Measurements from ENCODE around the gene IL20.

IL20 gene

DNA sequence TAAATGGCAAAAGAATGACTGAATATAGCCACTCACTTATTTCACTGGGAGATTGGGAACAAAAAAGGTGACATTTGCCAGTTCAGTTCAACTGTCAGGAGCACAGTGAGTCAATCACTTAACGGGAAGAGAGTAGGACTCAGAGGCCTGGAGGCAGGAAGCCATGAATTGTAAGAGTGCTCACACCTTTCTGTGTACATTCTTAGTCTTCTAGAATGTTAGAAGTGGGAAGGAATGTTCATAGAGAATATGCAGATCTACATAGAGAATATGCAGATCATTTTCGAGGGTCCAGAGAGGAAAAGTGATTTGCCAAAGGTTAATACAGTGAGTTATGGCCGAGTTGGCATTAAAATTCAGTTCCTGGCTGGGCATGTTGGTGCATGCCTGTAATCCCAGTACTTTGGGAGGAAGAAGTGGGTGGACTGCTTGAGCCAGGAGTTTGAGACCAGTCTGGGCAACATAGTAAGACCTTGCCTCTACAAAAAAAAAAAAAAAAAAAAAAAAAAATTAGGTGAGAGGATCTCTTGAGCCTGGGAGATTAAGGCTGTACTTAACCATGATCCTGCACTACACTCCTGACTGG lies 8.3 kb downstream of the IL20 start:
- POLR2A ChIA-PET = no interaction called here
- Histone ChIP-seq H3K36me3 (ENCODE audit: control insufficient read depth in 2 of 2, insufficient read depth in 1 of 2, low read length in 2 of 2) (no peaks in the 10 kb centered on the region), H3K9me3 (ENCODE audit: control insufficient read depth, insufficient read depth, low read depth, low read length) (no peaks in the 10 kb centered on the region), H3K27ac (ENCODE audit: extremely low read depth, low read depth, low read length) (no peak overlapping the region), H3K4me1 (ENCODE audit: control insufficient read depth, insufficient read depth, low read length) (no peaks in the 10 kb centered on the region), H3K4me3 (ENCODE audit: low read depth, low read length) (no peak overlapping the region)
- no peak for TF ChIP-seq ZNF530 (tag by site-specific recombination; IDR thresholded peaks at IDR 0.05; ENCODE audit: low read depth)
- TF ChIP-seq AEBP2 (tag by site-specific recombination; IDR thresholded peaks at IDR 0.05; ENCODE audit: borderline replicate concordance) = no peak
- CTCF ChIA-PET = interaction anchor here (0.6 to 1.8 kb wide), 6 partner anchors 9 to 232 kb away, joined by 3 to 6 read pairs (median 3); partner anchors contain the start of gene IL20

- no peaks in the 10 kb centered on the region for H3K4me1 ChIP-seq (ENCODE audit: control insufficient read depth, insufficient read depth, low read length)
- H3K27ac ChIP-seq (ENCODE audit: extremely low read depth, low read depth, low read length) = no peak overlapping the region
- TF ChIP-seq ZNF16 (tag by site-specific recombination; IDR thresholded peaks at IDR 0.05; ENCODE audit: low read depth) = no peak
- no peak for TF ChIP-seq AEBP2 (tag by site-specific recombination; IDR thresholded peaks at IDR 0.05; ENCODE audit: borderline replicate concordance)
- no peak for TF ChIP-seq ZBTB11 (tag by site-specific recombination; conservative IDR thresholded peaks at IDR 0.05; ENCODE audit: low read depth)
- TF ChIP-seq ZNF184 (tag by site-specific recombination; IDR thresholded peaks at IDR 0.05) = peak; percentile 97
- H3K4me3 ChIP-seq (ENCODE audit: low read depth, low read length) = no peak overlapping the region
- POLR2A ChIA-PET = no interaction called here
- CTCF ChIA-PET = no interaction called here
- H3K9me3 ChIP-seq (ENCODE audit: control insufficient read depth, insufficient read depth, low read depth, low read length) = no peaks in the 10 kb centered on the region
- no peaks in the 10 kb centered on the region for H3K36me3 ChIP-seq (ENCODE audit: control insufficient read depth in 2 of 2, insufficient read depth in 1 of 2, low read length in 2 of 2)
Measured at GRCh38 chr1:206875752-206876377, 10.4 kb downstream of the IL20 start.

DNA sequence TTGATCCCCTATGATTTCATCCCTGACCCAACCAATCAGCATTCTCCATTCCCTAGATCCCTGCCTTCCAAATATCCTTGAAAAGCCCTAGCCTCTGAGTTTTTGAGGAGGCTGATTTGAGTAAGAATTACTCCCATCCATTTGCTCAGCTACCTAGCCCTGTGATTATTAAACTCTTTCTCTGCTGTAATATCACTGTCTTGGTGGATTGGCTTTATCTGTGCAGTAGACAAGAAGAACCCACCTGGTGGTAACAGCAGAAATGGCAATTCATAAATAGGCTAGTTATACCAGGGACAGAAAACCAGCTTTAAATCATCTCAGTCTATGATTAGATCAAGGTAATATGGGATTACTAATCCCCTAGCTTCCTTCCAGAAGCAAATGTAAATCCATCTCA lies 13.0 kb downstream of the IL20 start:
- no peaks in the 10 kb centered on the region for H3K4me1 ChIP-seq (ENCODE audit: control insufficient read depth, insufficient read depth, low read length)
- H3K9me3 ChIP-seq (ENCODE audit: control insufficient read depth, insufficient read depth, low read depth, low read length) = no peaks in the 10 kb centered on the region
- CTCF ChIA-PET = interaction anchor here (0.7 to 1.2 kb wide), 3 partner anchors 10 to 54 kb away, joined by 3 to 8 read pairs (median 3); partner anchors contain the start of gene IL20
- no peak overlapping the region for H3K27ac ChIP-seq (ENCODE audit: extremely low read depth, low read depth, low read length)
- no peak overlapping the region for H3K4me3 ChIP-seq (ENCODE audit: low read depth, low read length)
- TF ChIP-seq, protein P1, sequence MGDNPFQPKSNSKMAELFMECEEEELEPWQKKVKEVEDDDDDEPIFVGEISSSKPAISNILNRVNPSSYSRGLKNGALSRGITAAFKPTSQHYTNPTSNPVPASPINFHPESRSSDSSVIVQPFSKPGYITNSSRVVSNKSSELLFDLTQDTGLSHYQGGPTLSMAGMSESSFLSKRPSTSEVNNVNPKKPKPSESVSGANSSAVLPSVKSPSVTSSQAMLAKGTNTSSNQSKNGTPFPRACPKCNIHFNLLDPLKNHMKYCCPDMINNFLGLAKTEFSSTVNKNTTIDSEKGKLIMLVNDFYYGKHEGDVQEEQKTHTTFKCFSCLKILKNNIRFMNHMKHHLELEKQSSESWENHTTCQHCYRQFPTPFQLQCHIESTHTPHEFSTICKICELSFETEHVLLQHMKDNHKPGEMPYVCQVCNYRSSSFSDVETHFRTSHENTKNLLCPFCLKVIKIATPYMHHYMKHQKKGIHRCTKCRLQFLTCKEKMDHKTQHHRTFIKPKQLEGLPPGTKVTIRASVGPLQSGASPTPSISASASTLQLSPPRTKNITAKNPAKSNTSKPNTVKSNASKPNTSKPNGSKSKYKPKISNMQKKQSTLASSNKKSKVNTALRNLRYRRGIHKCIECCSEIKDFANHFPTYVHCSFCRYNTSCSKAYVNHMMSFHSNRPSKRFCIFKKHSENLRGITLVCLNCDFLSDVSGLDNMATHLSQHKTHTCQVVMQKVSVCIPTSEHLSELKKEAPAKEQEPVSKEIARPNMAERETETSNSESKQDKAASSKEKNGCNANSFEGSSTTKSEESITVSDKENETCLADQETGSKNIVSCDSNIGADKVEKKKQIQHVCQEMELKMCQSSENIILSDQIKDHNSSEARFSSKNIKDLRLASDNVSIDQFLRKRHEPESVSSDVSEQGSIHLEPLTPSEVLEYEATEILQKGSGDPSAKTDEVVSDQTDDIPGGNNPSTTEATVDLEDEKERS (tag by site-specific recombination; IDR thresholded peaks at IDR 0.05) = 0 out of 2 replicates have a peak, but pooled peaks have one; percentile 24
- no peak for TF ChIP-seq ZFP37 (tag by site-specific recombination; IDR thresholded peaks at IDR 0.05)
- TF ChIP-seq ZNF626 (tag by site-specific recombination; IDR thresholded peaks at IDR 0.05) = 0 out of 2 replicates have a peak, but pooled peaks have one; percentile 19
- no peak for TF ChIP-seq ZNF169 (tag by site-specific recombination; IDR thresholded peaks at IDR 0.05)
- TF ChIP-seq ZNF266 (tag by site-specific recombination; IDR thresholded peaks at IDR 0.05; ENCODE audit: low read depth) = peak; percentile 37; the same call in 1 of the 2 replicates
- TF ChIP-seq ZNF670 (tag by site-specific recombination; IDR thresholded peaks at IDR 0.05; ENCODE audit: low read depth) = no peak
- no peak for TF ChIP-seq SP3 (tag by site-specific recombination; IDR thresholded peaks at IDR 0.05)
- no peak for TF ChIP-seq KLF8 (tag by site-specific recombination; IDR thresholded peaks at IDR 0.05)
- TF ChIP-seq OVOL3 (tag by site-specific recombination; IDR thresholded peaks at IDR 0.05) = no peak
- peak; percentile 90 for TF ChIP-seq SETDB1 (IDR thresholded peaks at IDR 0.05; ENCODE audit: insufficient read length, low read length)
- TF ChIP-seq MZF1 (tag by site-specific recombination; IDR thresholded peaks at IDR 0.05; ENCODE audit: borderline replicate concordance) = no peak
- no peaks in the 10 kb centered on the region for H3K36me3 ChIP-seq (ENCODE audit: control insufficient read depth in 2 of 2, insufficient read depth in 1 of 2, low read length in 2 of 2)
- POLR2A ChIA-PET = no interaction called here

Data from HEK293 (cell line).